Retinal pigment epithelial cell (primary cell): ENCODE data around the gene HES3.

Source experiments
- DNase-seq: peaks from one replicate; pipeline ENCODE4 v3.0.0-alpha.2; 2010; ENCODE audit warnings: low read depth
- H3K4me3 ChIP-seq: 2 replicates; pipeline ENCODE4 v1.5.1; 2011; ENCODE audit warnings: mild to moderate bottlenecking, low read length, control low read depth, moderate library complexity
- TF ChIP-seq, protein P1 (sequence below): conservative IDR thresholded peaks from 2 replicates; pipeline ENCODE4 v1.5.1; 2011; ENCODE audit warnings: low read depth, low read length, control low read depth, inconsistent platforms

Gene HES3

DNA sequence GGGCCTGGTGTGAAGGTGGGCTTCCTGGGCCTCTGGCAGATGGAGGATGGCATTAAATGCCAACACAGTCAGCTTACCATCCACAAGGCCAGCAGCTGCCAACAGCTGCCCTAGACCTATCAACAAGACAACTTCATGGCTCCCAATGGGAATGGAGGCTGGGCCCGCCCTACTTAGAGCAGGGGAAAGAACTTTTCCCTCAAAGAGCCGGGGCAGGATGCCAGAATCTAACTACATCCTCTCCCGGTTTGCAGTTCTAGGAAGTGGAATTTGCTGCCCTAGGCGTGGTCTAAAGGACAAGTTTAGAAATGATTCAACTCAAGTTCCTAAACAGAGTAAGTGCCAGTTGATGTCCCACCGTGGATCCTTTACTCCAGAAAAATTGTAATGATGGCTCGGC, 21.3 kb upstream of the HES3 start:
- TF ChIP-seq, protein P1, sequence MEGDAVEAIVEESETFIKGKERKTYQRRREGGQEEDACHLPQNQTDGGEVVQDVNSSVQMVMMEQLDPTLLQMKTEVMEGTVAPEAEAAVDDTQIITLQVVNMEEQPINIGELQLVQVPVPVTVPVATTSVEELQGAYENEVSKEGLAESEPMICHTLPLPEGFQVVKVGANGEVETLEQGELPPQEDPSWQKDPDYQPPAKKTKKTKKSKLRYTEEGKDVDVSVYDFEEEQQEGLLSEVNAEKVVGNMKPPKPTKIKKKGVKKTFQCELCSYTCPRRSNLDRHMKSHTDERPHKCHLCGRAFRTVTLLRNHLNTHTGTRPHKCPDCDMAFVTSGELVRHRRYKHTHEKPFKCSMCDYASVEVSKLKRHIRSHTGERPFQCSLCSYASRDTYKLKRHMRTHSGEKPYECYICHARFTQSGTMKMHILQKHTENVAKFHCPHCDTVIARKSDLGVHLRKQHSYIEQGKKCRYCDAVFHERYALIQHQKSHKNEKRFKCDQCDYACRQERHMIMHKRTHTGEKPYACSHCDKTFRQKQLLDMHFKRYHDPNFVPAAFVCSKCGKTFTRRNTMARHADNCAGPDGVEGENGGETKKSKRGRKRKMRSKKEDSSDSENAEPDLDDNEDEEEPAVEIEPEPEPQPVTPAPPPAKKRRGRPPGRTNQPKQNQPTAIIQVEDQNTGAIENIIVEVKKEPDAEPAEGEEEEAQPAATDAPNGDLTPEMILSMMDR, result no peak
- no peak for DNase-seq
- no peak overlapping the region for H3K4me3 ChIP-seq

DNA sequence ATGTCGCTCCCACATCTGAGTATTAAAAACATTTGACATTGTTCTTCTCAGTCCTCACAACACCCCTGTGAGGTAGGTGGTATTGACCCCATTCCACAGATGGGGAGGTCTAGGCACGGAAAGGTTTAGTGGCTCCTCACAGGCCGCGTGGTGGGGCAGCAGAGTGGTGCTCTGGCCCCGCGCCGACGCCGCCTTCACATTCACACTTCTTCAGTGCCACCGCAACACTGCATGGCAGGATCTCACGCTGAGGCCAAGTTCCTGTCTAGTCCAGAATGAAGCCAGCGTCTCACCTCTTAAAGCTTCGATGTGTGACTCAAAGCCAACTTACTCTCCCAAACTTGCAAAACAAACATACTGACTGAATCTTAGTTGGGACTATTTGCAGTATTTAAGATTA, 20.4 kb upstream of the HES3 start:
- TF ChIP-seq, protein P1, result no peak
- no peak overlapping the region for H3K4me3 ChIP-seq
- DNase-seq, result no peak

DNA sequence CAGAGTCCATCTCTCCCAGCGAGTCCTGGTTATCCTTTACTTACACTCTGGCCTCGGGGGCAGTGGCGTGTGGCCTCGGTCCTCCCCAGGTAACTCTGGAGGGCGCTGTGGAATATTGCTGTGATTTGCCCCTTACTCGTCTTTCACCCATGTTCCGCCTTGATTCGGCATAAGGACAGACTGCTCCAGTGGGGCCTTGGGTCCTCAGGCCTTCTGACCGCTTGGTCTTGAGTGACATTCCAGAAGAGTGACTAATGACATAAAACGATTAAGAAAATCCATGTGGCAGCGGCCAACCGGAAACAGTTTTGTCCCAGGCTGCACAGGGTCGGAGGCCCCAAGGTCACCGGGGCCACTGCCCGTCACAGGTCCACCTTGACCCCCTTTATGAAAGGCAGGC, 19.3 kb upstream of the HES3 start:
- no peak for DNase-seq
- TF ChIP-seq, protein P1, result no peak
- H3K4me3 ChIP-seq, result no peak overlapping the region

DNA sequence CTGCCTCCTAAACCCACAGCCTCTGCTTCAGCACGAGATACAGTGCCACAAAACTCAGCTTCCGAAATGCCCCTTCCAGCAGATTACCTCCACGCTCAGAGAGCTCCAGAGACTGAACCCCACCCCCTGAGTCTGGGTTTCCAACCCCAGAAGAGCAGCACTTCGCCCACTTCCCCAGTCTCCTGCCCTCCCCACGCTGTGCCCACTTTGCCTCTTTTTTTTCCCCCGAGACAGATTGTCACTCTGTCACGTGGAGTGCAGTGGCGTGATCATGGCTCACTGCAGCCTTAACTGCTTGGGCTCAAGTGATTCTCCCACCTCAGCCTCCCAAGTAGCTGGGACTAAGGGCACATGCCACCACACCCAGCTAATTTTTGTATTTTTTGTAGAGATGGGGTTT, 18.3 kb upstream of the HES3 start:
- H3K4me3 ChIP-seq, result no peak overlapping the region
- no peak for DNase-seq
- TF ChIP-seq, protein P1, result no peak

DNA sequence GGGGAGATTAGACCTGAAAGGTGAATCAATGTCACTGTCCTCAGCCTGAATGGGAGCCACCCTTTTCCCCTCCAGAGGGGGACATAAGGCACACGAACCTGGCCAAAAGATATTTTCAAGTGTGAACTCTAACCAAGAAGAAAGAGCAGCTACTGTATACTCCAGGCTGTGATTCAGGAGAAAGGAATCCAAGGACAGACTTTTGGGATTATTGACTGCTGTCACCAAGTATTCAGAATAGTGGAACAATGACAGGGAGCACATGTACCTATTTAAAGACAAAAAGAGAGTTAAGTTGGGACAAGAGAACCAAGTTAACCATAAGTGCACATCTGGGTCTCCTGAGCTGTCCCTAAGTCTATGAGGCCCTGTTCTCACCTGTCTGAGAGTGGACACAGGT, 10.6 kb upstream of the HES3 start:
- TF ChIP-seq, protein P1, result no peak
- no peak for DNase-seq
- H3K4me3 ChIP-seq, result no peak overlapping the region

DNA sequence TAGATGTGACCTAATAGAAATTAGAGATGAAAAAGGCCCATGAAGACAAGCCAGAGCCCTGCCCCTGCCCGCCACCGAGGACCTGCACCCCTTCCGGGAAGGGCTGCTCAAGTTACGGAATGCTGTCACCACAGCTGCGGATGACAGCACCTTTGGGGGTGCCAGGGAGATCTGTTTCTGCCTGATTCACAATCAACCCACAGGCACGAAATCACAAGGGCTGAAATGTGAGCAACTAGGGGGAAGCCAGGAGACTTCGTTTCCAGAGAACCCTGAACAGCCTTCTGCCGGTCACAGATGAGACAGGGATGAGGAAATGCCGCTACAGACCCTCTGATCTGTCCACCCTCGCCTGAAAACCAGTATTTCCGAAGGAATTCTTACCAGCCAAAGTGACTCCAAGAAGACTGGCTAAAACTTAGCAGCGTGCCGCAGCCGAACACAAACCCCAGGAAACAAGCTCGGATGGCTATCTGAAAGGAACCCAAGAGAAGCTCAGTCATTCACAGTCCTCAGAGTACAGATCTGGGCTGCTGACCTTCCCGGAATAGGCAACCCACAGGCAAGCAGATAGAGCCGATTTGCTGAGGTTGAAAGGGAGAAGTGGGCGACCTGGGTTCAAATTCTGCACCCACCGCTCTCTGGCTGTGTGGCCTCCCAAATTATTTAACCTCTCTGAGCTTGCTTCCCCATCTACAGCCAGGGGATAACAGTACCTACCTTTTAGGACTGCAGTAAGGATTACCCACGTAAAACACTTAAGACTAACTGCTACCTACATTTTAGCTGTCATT, 9.3 kb upstream of the HES3 start:
- peak overlapping the region; percentile 56 for H3K4me3 ChIP-seq
- DNase-seq, result no peak
- TF ChIP-seq, protein P1, result no peak

DNA sequence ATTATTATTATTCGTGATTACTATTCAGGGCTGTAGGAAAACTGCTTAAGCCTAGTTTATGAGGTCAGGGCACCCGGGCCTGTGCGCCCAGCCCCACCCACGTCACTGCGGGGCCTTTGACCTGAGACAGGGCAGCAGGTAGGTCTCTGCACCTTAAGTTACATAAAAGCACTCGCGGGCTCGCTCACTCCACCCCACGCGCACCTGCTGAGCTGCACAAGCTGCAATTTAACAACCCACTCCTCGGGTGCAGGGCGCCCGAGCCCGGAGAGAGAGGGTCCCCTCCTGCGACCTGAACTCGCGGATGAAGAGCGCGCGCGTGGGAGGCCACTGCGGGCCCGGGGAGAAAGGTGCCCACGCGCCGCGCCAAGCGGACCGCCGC, 8.7 kb upstream of the HES3 start:
- DNase-seq, result no peak
- TF ChIP-seq, protein P1, result no peak
- H3K4me3 ChIP-seq, result peak overlapping the region; percentile 56
